ENCODE data around the gene ACOX1. TPM values are rescaled to one million over a fixed set of nuclear protein-coding genes. Genes with fewer than 3 reads are reported as not detected.

ACOX1 gene
- total RNA-seq, 1 experiment from 2014 or later, result 40.9 TPM

GRCh38 chr17:76025294-76025693 lies 46.3 kb upstream of the ACOX1 start:
- ATAC-seq (no peak), DNase-seq (ENCODE audit: low spot score) (no peak)
- POLR2A ChIA-PET, result no interaction called here
- CTCF ChIA-PET, result interaction anchor here (1.2 to 1.4 kb wide), 2 partner anchors 11 to 25 kb away, joined by 4 to 11 read pairs; partner anchors contain the start of gene CDK3
- no peaks in the 10 kb centered on the region for H3K27me3 Mint-ChIP-seq (ENCODE audit: low read depth)
- H3K27ac Mint-ChIP-seq, result no peak overlapping the region
- H3K4me3 Mint-ChIP-seq, result no peak overlapping the region
- no peak for TF ChIP-seq ZBTB21 (CRISPR knock-in tag; IDR thresholded peaks at IDR 0.05; ENCODE audit: borderline replicate concordance)
- no peaks in the 10 kb centered on the region for H3K9me3 Mint-ChIP-seq
- no peaks in the 10 kb centered on the region for H3K36me3 Mint-ChIP-seq
- H3K4me1 Mint-ChIP-seq, result peaks cover 20% of the 10 kb centered on the region

DNA sequence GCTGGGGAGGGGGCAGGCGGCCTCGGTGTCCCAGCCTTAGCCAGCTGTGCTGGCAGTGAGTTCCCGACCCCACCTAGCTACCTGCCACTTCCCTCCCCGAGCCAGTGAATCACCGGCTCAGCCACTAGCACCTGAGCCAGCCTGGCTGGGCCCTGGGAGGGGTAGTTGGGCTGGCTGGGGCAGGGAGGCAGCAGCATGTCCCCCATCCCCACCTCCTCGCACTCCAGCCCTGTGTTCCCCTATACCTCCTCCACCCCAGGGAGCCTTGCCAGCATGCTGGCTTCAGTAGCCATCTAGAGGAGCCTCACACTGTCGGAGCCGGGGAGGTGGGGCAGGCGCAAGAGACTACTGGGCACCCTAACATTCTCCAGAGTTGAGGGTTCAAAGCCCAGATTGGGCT lies 45.4 kb upstream of the ACOX1 start:
- CTCF ChIA-PET, result interaction anchor here (0.7 to 1.5 kb wide), 3 partner anchors 10 to 19 kb away, joined by 3 to 9 read pairs (median 3); no protein-coding TSS in a partner anchor
- Mint-ChIP-seq H3K36me3 (no peaks in the 10 kb centered on the region), H3K27me3 (ENCODE audit: low read depth) (no peaks in the 10 kb centered on the region), H3K4me1 (peaks cover 12% of the 10 kb centered on the region), H3K4me3 (no peak overlapping the region), H3K9me3 (no peaks in the 10 kb centered on the region), H3K27ac (no peak overlapping the region)
- TF ChIP-seq, protein P1, sequence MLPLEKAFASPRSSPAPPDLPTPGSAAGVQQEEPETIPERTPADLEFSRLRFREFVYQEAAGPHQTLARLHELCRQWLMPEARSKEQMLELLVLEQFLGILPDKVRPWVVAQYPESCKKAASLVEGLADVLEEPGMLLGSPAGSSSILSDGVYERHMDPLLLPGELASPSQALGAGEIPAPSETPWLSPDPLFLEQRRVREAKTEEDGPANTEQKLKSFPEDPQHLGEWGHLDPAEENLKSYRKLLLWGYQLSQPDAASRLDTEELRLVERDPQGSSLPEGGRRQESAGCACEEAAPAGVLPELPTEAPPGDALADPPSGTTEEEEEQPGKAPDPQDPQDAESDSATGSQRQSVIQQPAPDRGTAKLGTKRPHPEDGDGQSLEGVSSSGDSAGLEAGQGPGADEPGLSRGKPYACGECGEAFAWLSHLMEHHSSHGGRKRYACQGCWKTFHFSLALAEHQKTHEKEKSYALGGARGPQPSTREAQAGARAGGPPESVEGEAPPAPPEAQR (CRISPR knock-in tag; IDR thresholded peaks at IDR 0.05), result no peak
- TF ChIP-seq EMX1 (CRISPR knock-in tag; IDR thresholded peaks at IDR 0.05) (no peak), TEAD4 (CRISPR knock-in tag; IDR thresholded peaks at IDR 0.05) (no peak)
- POLR2A ChIA-PET, result no interaction called here
- DNase-seq (ENCODE audit: low spot score), result no peak
- no peak for ATAC-seq

- Mint-ChIP-seq H3K27me3 (ENCODE audit: low read depth) (no peaks in the 10 kb centered on the region), H3K4me1 (peaks cover 8% of the 10 kb centered on the region), H3K27ac (no peak overlapping the region), H3K9me3 (no peaks in the 10 kb centered on the region), H3K36me3 (no peaks in the 10 kb centered on the region), H3K4me3 (no peak overlapping the region)
- POLR2A ChIA-PET, result no interaction called here
- CTCF ChIA-PET, result interaction anchor here (0.7 to 1.5 kb wide), 3 partner anchors 10 to 19 kb away, joined by 3 to 9 read pairs (median 3); no protein-coding TSS in a partner anchor
- DNase-seq (ENCODE audit: low spot score), result no peak
- TF ChIP-seq, protein P2, sequence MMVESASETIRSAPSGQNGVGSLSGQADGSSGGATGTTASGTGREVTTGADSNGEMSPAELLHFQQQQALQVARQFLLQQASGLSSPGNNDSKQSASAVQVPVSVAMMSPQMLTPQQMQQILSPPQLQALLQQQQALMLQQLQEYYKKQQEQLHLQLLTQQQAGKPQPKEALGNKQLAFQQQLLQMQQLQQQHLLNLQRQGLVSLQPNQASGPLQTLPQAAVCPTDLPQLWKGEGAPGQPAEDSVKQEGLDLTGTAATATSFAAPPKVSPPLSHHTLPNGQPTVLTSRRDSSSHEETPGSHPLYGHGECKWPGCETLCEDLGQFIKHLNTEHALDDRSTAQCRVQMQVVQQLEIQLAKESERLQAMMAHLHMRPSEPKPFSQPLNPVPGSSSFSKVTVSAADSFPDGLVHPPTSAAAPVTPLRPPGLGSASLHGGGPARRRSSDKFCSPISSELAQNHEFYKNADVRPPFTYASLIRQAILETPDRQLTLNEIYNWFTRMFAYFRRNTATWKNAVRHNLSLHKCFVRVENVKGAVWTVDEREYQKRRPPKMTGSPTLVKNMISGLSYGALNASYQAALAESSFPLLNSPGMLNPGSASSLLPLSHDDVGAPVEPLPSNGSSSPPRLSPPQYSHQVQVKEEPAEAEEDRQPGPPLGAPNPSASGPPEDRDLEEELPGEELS (CRISPR knock-in tag; IDR thresholded peaks at IDR 0.05), result no peak
- ATAC-seq, result no peak
These were observed 44.9 kb upstream of the ACOX1 start for GRCh38 chr17:76023900-76024237.

DNA sequence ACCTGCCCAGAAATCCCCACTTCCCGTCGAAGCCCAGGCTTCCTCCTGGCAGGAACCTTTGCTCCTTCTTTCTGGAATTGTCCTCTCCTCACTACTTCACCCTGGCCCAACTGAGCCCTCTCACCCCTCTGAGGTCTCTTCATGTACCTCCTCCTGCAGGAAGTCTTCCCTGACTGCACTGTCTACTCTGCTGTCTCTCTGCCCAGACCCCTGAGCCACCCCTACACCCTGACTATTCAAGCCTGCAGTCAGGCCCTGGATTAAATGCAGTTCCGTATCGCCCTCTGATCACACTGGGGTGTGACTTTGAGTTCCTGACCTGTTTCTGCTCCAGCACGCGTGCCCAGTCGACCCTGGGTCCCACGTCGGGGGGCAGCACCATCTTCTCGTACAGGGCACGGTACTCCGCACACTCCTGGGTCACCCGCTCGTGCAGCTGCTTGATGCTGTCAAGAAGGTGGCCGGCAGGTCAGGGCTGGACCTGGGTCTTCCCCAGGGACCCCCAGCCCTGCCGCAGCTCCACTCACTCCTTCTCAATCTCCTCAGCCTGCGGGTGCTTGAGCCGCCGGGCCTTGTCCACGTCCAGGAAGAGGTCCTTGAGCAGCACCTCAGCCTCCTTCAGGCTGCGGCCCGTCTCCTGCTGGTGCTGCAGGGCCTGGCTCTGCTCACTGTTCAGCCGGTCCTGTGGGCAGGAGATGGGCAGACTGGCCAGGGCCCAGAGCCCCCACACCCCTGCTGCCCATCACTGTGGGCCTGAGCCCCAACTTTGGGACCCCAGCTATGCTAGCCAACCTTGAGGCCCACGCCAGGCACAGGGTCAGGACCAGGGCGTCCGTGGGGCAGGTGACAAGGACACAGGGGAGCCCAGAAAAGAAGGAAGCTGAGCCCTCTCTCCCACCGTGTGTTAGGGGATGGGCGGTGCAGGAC lies 44.3 kb upstream of the ACOX1 start:
- DNase-seq (ENCODE audit: low spot score) (no peak), ATAC-seq (no peak)
- Mint-ChIP-seq H3K36me3 (no peaks in the 10 kb centered on the region), H3K4me1 (peaks cover 4% of the 10 kb centered on the region), H3K27ac (no peak overlapping the region), H3K9me3 (no peaks in the 10 kb centered on the region), H3K4me3 (no peak overlapping the region), H3K27me3 (ENCODE audit: low read depth) (no peaks in the 10 kb centered on the region)
- POLR2A ChIA-PET, result no interaction called here
- CTCF ChIA-PET, result interaction anchor here (0.8 to 2.1 kb wide), 4 partner anchors 9 to 18 kb away, joined by 3 to 9 read pairs (median 6); no protein-coding TSS in a partner anchor
- no peak for TF ChIP-seq ATF1 (CRISPR knock-in tag; IDR thresholded peaks at IDR 0.05)
- no peak for TF ChIP-seq ZNF121 (CRISPR knock-in tag; IDR thresholded peaks at IDR 0.05)
- no peak for TF ChIP-seq ZNF263 (CRISPR knock-in tag; IDR thresholded peaks at IDR 0.05; ENCODE audit: low read depth)
- no peak for TF ChIP-seq ZNF425 (CRISPR knock-in tag; conservative IDR thresholded peaks at IDR 0.05)
- TF ChIP-seq FOXK1 (CRISPR knock-in tag; IDR thresholded peaks at IDR 0.05), result no peak
- no peak for TF ChIP-seq GRHL2 (CRISPR knock-in tag; IDR thresholded peaks at IDR 0.05; ENCODE audit: insufficient replicate concordance, severe bottlenecking)
- no peak for TF ChIP-seq TEAD1 (CRISPR knock-in tag; IDR thresholded peaks at IDR 0.05)

All from WTC11 (cell line).